K562 treated with DMSO at 1 percent for 24 hours (cell line): ENCODE data around the gene PCDH11Y. TPM values are rescaled to one million over a fixed set of nuclear protein-coding genes. Genes with fewer than 3 reads are reported as not detected.

Source experiments
- total RNA-seq: library from RNA; unstranded; fragments of 300-600 nt; gene quantifications from 2 replicates; pipeline ENCODE4 v1.2.3, GENCODE V29; 2022; ENCODE audit warnings: low read depth; ENCODE audit not compliant: insufficient read depth

Gene PCDH11Y, protein sequence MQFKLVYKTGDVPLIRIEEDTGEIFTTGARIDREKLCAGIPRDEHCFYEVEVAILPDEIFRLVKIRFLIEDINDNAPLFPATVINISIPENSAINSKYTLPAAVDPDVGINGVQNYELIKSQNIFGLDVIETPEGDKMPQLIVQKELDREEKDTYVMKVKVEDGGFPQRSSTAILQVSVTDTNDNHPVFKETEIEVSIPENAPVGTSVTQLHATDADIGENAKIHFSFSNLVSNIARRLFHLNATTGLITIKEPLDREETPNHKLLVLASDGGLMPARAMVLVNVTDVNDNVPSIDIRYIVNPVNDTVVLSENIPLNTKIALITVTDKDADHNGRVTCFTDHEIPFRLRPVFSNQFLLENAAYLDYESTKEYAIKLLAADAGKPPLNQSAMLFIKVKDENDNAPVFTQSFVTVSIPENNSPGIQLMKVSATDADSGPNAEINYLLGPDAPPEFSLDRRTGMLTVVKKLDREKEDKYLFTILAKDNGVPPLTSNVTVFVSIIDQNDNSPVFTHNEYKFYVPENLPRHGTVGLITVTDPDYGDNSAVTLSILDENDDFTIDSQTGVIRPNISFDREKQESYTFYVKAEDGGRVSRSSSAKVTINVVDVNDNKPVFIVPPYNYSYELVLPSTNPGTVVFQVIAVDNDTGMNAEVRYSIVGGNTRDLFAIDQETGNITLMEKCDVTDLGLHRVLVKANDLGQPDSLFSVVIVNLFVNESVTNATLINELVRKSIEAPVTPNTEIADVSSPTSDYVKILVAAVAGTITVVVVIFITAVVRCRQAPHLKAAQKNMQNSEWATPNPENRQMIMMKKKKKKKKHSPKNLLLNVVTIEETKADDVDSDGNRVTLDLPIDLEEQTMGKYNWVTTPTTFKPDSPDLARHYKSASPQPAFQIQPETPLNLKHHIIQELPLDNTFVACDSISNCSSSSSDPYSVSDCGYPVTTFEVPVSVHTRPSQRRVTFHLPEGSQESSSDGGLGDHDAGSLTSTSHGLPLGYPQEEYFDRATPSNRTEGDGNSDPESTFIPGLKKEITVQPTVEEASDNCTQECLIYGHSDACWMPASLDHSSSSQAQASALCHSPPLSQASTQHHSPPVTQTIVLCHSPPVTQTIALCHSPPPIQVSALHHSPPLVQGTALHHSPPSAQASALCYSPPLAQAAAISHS (N-terminal part only)
- total RNA-seq = not detected in 2 replicates

GRCh38 chrY:5000057-5000456 is at the start of gene PCDH11Y:
PCDH11Y (plus strand) TSS chrY:5000296; CDS start chrY:5057100, 56,804 bp downstream.

